A673 (cell line): ENCODE measurements around the gene MRPL28. TPM values are rescaled to one million over a fixed set of nuclear protein-coding genes. Genes with fewer than 3 reads are reported as not detected.

ENCODE experiments used
- BruUV-seq: library from RNA; stranded (reverse); fragments of 400-500 nt; replicated peaks from 2 replicates; lab custom pipeline; 2021; lab: Mats Ljungman, UMichigan
- CTCF ChIA-PET: fragments of 300-600 bp; sonication (Branson Sonifier 250); formaldehyde crosslinking; loops from one replicate; lab custom pipeline; 2022; ENCODE audit warnings: antibody characterized with exemption; lab: Charles Lee
- POLR2A ChIA-PET: fragments of 300-600 bp; sonication (Branson Sonifier 250); formaldehyde crosslinking; loops from one replicate; lab custom pipeline; 2022; ENCODE audit warnings: antibody characterized with exemption; ENCODE audit not compliant: low non-redundant PET; lab: Charles Lee
- DNase-seq: peaks from one replicate; pipeline ENCODE4 v3.0.0-alpha.2; 2015; ENCODE audit warnings: low spot score
- H3K27ac ChIP-seq: fragments of 200-600 bp; sonication (generic); 2 replicates; pipeline ENCODE4 v1.5.1; 2016; ENCODE audit warnings: mixed run types, low read depth, mild to moderate bottlenecking, mixed read lengths, antibody characterized with exemption, low read length; ENCODE audit not compliant: poor library complexity, severe bottlenecking
- H3K27me3 ChIP-seq: fragments of 200-600 bp; sonication (generic); replicated peaks from 2 replicates; pipeline ENCODE4 v1.6.1; 2017; ENCODE audit warnings: mixed run types, low read depth, mild to moderate bottlenecking, mixed read lengths, antibody characterized with exemption, low read length; ENCODE audit not compliant: insufficient read depth, poor library complexity
- H3K36me3 ChIP-seq: fragments of 200-600 bp; sonication (generic); 2 replicates; pipeline ENCODE4 v1.6.1; 2016; ENCODE audit warnings: mixed run types, mild to moderate bottlenecking, mixed read lengths, antibody characterized with exemption, low read length; ENCODE audit not compliant: insufficient read depth, poor library complexity, severe bottlenecking
- H3K4me1 ChIP-seq: fragments of 200-600 bp; sonication (generic); 2 replicates; pipeline ENCODE4 v1.6.1; 2017; ENCODE audit warnings: mixed run types, mild to moderate bottlenecking, mixed read lengths, antibody characterized with exemption, low read length; ENCODE audit not compliant: insufficient read depth, poor library complexity, severe bottlenecking
- H3K4me3 ChIP-seq: fragments of 200-600 bp; sonication (generic); 2 replicates; pipeline ENCODE4 v1.5.1; 2016; ENCODE audit warnings: low read depth, mixed run types, mild to moderate bottlenecking, mixed read lengths, low read length; ENCODE audit not compliant: poor library complexity, severe bottlenecking
- H3K9me3 ChIP-seq: fragments of 200-600 bp; sonication (generic); 2 replicates; pipeline ENCODE4 v1.6.1; 2016; ENCODE audit warnings: mixed run types, low read depth, mild to moderate bottlenecking, mixed read lengths, antibody characterized with exemption, low read length; ENCODE audit not compliant: poor library complexity, severe bottlenecking
- EZH2 ChIP-seq: fragments of 200-600 bp; sonication (generic); IDR thresholded peaks from 2 replicates; pipeline ENCODE4 v1.6.1; 2017; ENCODE audit warnings: borderline replicate concordance, low read depth, mild to moderate bottlenecking, mixed read lengths, antibody characterized with exemption, low read length; ENCODE audit not compliant: poor library complexity, severe bottlenecking
- intact Hi-C: fragments of 100-400 bp; cut with micrococcal nuclease; formaldehyde crosslinking; loops from one replicate; pipeline ENCODE4 v1.10.0; 2022; ENCODE audit not compliant: unreplicated experiment
- total RNA-seq: library from RNA; stranded (reverse); gene quantifications from 2 replicates; pipeline ENCODE4 v1.2.3, GENCODE V29; 2021
- TF ChIP-seq, protein P1 (sequence below): fragments of 300-800, 200-600 bp; sonication (generic); conservative IDR thresholded peaks from 2 replicates; pipeline ENCODE4 v1.5.1; 2017; ENCODE audit warnings: low read depth, mild to moderate bottlenecking, antibody characterized with exemption, low read length, moderate library complexity, mixed read lengths

MRPL28 gene
- total RNA-seq, 1 experiment from 2014 or later: 150 TPM

DNA sequence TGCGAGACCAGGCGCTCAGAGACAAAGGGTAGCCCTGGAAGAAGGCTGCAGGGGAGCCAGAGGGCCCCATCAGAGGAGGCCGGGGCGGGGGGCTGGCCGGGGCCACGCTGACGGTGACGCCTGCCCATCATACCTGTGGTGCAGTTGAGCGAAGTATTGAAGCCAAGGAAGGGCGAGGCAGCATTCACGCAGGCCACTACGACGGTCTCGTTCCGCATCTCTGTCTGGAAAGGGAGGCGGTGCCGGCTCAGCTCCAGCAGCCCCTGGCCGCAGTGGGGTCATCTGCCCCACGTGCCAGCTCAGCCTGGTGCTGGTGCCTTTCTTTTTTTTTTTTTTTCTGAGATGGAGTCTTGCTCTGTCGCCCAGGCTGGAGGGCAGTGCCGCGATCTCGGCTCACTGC lies 4.9 kb upstream of the MRPL28 start:
- H3K36me3 ChIP-seq: peaks cover 8% of the 10 kb centered on the region
- no peak for DNase-seq
- H3K27me3 ChIP-seq: no peaks in the 10 kb centered on the region
- CTCF ChIA-PET: no interaction called here
- intact Hi-C loops: no loop called here
- POLR2A ChIA-PET: no interaction called here
- H3K4me3 ChIP-seq: no peak overlapping the region
- H3K27ac ChIP-seq: no peak overlapping the region
- no peaks in the 10 kb centered on the region for H3K4me1 ChIP-seq
- no peaks in the 10 kb centered on the region for H3K9me3 ChIP-seq
- BruUV-seq: no TSS peak
- TF ChIP-seq, protein P1, sequence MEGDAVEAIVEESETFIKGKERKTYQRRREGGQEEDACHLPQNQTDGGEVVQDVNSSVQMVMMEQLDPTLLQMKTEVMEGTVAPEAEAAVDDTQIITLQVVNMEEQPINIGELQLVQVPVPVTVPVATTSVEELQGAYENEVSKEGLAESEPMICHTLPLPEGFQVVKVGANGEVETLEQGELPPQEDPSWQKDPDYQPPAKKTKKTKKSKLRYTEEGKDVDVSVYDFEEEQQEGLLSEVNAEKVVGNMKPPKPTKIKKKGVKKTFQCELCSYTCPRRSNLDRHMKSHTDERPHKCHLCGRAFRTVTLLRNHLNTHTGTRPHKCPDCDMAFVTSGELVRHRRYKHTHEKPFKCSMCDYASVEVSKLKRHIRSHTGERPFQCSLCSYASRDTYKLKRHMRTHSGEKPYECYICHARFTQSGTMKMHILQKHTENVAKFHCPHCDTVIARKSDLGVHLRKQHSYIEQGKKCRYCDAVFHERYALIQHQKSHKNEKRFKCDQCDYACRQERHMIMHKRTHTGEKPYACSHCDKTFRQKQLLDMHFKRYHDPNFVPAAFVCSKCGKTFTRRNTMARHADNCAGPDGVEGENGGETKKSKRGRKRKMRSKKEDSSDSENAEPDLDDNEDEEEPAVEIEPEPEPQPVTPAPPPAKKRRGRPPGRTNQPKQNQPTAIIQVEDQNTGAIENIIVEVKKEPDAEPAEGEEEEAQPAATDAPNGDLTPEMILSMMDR: no peak
- TF ChIP-seq EZH2: no peak

DNA sequence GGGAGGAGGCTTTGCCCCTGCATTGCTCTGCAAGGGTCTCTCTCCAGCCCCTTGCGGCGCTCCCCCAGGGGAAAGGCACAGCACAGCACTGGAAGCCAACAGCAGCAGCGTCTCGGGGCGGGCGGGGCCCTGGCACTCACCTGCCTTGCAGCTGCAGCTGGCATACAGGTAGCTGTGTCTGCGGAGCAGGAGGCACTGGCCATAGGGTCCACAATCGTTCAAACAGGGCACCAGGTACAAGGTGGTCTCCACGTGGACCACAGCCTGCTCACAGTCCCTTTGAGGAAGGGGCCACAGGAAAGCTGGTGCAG lies 4.2 kb upstream of the MRPL28 start:
- peaks cover 8% of the 10 kb centered on the region for H3K36me3 ChIP-seq
- H3K9me3 ChIP-seq: no peaks in the 10 kb centered on the region
- no peaks in the 10 kb centered on the region for H3K4me1 ChIP-seq
- TF ChIP-seq EZH2: no peak
- TF ChIP-seq, protein P1: no peak
- intact Hi-C loops: no loop called here
- no peak overlapping the region for H3K4me3 ChIP-seq
- no peak overlapping the region for H3K27ac ChIP-seq
- H3K27me3 ChIP-seq: no peaks in the 10 kb centered on the region
- no TSS peak for BruUV-seq
- POLR2A ChIA-PET: no interaction called here
- CTCF ChIA-PET: no interaction called here
- DNase-seq: no peak

DNA sequence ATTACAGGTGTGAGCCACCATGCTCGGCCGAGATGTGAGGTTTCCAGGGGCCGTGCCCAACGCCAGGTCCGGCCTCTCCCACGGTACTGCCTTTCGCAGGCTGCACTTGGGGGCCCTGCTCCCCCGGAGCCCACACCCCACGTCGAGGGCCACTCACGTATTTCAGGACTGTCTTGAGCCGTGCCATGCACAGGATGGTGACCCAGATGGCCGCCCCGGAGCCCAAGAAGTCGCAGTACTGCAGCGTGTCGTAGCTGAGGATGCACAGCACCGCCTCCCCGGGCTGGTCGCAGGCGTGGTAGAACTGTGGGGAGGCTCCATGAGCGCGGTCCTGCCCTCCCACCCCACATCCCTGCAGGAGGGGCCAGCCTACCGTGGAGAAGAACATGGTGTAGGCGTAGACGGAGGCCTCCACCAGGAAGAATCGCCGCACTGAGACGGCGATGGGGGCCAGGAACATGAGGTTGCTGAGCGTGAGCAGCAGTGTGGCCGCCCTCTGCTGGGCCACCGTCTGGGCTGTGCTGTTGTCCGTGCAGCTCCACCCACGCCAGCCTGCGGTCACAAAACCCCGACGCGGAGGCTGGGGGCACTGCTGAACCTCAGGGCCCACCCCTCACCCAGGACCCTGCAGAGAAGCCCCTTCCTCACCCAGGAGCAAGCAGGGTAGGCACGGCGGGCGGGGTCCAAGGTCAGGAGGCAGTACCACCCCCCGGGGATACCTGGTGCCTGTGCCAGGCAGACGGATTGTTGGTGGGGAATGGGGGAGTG lies 3.7 kb upstream of the MRPL28 start:
- H3K27me3 ChIP-seq: no peaks in the 10 kb centered on the region
- no peaks in the 10 kb centered on the region for H3K4me1 ChIP-seq
- TF ChIP-seq, protein P1: no peak
- no peak for TF ChIP-seq EZH2
- ChIA-PET CTCF (interaction anchor here (0.5 kb wide), 1 partner anchor 139 kb away, joined by 8 read pairs; no protein-coding TSS in a partner anchor), POLR2A (no interaction called here)
- no peak overlapping the region for H3K27ac ChIP-seq
- no peak overlapping the region for H3K4me3 ChIP-seq
- DNase-seq: no peak
- H3K36me3 ChIP-seq: peaks cover 8% of the 10 kb centered on the region
- intact Hi-C loops: no loop called here
- BruUV-seq: no TSS peak
- no peaks in the 10 kb centered on the region for H3K9me3 ChIP-seq
